BJ (cell line): ENCODE results near the gene SUV39H1. TPM values are rescaled to one million over a fixed set of nuclear protein-coding genes. Genes with fewer than 3 reads are reported as not detected.
"Not testable (repeated sequence)": the region's sequence is repeated elsewhere in the genome, so short reads cannot be mapped to it uniquely, and the experiment has no call there.

Experiments
- CTCF ChIA-PET: fragments of 350-600 bp; formaldehyde crosslinking; extraction: SDS; loops from one replicate; lab custom pipeline; 2021; ENCODE audit warnings: antibody characterized with exemption, inconsistent platforms; lab: Yijun Ruan, JAX
- POLR2A ChIA-PET: fragments of 300-600 bp; sonication (Branson Sonifier 250); formaldehyde crosslinking; extraction: SDS; loops from one replicate; lab custom pipeline; 2021; ENCODE audit warnings: antibody characterized with exemption; lab: Charles Lee
- DNase-seq: peaks from one replicate; pipeline ENCODE4 v3.0.0-alpha.2; 2011; ENCODE audit warnings: low read depth
- H3K27me3 ChIP-seq: 2 replicates; pipeline ENCODE4 v1.6.0; 2011; ENCODE audit warnings: low read length; ENCODE audit not compliant: control insufficient read depth, insufficient read depth
- H3K36me3 ChIP-seq: 2 replicates; pipeline ENCODE4 v1.5.1; 2011; ENCODE audit warnings: low read length; ENCODE audit not compliant: control insufficient read depth, insufficient read depth
- H3K4me3 ChIP-seq: 2 replicates; pipeline ENCODE4 v1.5.1; 2011; ENCODE audit warnings: low read depth, mild to moderate bottlenecking, control low read depth, low read length
- CTCF ChIP-seq: IDR thresholded peaks from 2 replicates; pipeline ENCODE4 v1.5.1; 2011; ENCODE audit warnings: low read depth, mild to moderate bottlenecking, control low read depth, inconsistent platforms, low read length, moderate library complexity; ENCODE audit not compliant: insufficient read depth
- polyA plus RNA-seq: library from polyadenylated mRNA; depleted of rRNA; stranded (reverse); fragments of >200 nt; gene quantifications from 2 replicates; pipeline ENCODE4 v1.2.3, GENCODE V29; 2011

The SUV39H1 gene
- polyA plus RNA-seq, 1 experiment = 9.7 TPM

- H3K4me3 ChIP-seq = no peak overlapping the region
- ChIA-PET POLR2A (no interaction called here), CTCF (interaction anchor here (0.6 kb wide), 1 partner anchor 106 kb away, joined by 3 read pairs; no protein-coding TSS in a partner anchor)
- H3K36me3 ChIP-seq = no peaks in the 10 kb centered on the region
- no peaks in the 10 kb centered on the region for H3K27me3 ChIP-seq
- DNase-seq = no peak
- no peak for TF ChIP-seq CTCF
Measured at GRCh38 chrX:48663241-48663640, 33.3 kb upstream of the SUV39H1 start.

GRCh38 chrX:48664156-48664555, 32.4 kb upstream of the SUV39H1 start:
- TF ChIP-seq CTCF = no peak
- Histone ChIP-seq H3K4me3 (no peak overlapping the region), H3K36me3 (no peaks in the 10 kb centered on the region), H3K27me3 (no peaks in the 10 kb centered on the region)
- CTCF ChIA-PET = no interaction called here
- POLR2A ChIA-PET = no interaction called here
- DNase-seq = no peak

- ChIA-PET CTCF (interaction anchor here (0.6 kb wide), 1 partner anchor 61 kb away, joined by 3 read pairs; no protein-coding TSS in a partner anchor), POLR2A (no interaction called here)
- Histone ChIP-seq H3K36me3 (no peaks in the 10 kb centered on the region), H3K27me3 (no peaks in the 10 kb centered on the region), H3K4me3 (no peak overlapping the region)
- no peak for TF ChIP-seq CTCF
- no peak for DNase-seq
Measured at GRCh38 chrX:48665991-48666390, 30.5 kb upstream of the SUV39H1 start.

- CTCF ChIA-PET = no interaction called here
Measured at GRCh38 chrX:48666649-48667048, 29.9 kb upstream of the SUV39H1 start.

DNA sequence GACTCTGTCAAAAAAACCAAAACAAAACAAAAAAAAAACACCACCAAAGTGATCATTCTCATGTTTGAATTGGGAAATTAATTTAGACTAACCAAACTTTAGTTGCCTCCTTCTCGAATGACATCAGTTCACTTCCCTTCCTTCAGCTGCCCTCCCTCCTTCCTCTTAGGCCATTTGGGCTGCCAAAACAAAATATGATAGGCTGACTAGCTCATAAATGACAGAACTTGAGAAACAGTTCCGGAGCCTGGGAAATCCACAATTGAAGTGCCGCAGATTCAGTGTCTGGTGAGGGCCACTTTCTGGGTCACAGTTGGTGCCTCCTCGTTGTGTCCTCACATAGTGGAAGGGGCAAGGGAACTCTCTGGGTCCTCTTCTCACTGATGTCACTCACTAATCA, 29.0 kb upstream of the SUV39H1 start:
- TF ChIP-seq CTCF = no peak
- Histone ChIP-seq H3K4me3 (no peak overlapping the region), H3K36me3 (no peaks in the 10 kb centered on the region), H3K27me3 (no peaks in the 10 kb centered on the region)
- ChIA-PET CTCF (no interaction called here), POLR2A (no interaction called here)
- DNase-seq = no peak

More at GRCh38 chrX:48666649-48667048, 29.9 kb upstream of the SUV39H1 start:
- H3K4me3 ChIP-seq = no peak overlapping the region
- DNase-seq = no peak
- no peaks in the 10 kb centered on the region for H3K27me3 ChIP-seq
- POLR2A ChIA-PET = no interaction called here
- TF ChIP-seq CTCF = no peak
- H3K36me3 ChIP-seq = no peaks in the 10 kb centered on the region

- POLR2A ChIA-PET, H3K36me3 ChIP-seq, DNase-seq: not testable (repeated sequence)
Measured at GRCh38 chrX:48668187-48668586, 28.3 kb upstream of the SUV39H1 start.

More at GRCh38 chrX:48668187-48668586, 28.3 kb upstream of the SUV39H1 start:
- CTCF ChIA-PET, H3K27me3 ChIP-seq, H3K4me3 ChIP-seq: not testable (repeated sequence)
